IPS DF 19.7 (cell line): ENCODE measurements around the gene PRR15L.
"Not testable (repeated sequence)": the region's sequence is repeated elsewhere in the genome, so short reads cannot be mapped to it uniquely, and the experiment has no call there.

ENCODE experiments used
- DNase-seq: peaks from one replicate; pipeline ENCODE4 v3.0.0-alpha.2; 2013; ENCODE audit warnings: low read depth, low spot score

The PRR15L gene

GRCh38 chr17:47957591-47958490, at the start of gene PRR15L:
Gene PRR15L, minus strand, starts transcription at chr17:47957883. Its CDS starts 4,649 bp downstream, at chr17:47953234.
- DNase-seq = no peak

GRCh38 chr17:48006936-48007709, 49.4 kb upstream of the PRR15L start:
- DNase-seq = no peak

GRCh38 chr17:48004983-48005382, 47.3 kb upstream of the PRR15L start:
- no peak for DNase-seq

GRCh38 chr17:48003417-48004151, 45.9 kb upstream of the PRR15L start:
- DNase-seq = no peak

GRCh38 chr17:48002916-48003416, 45.3 kb upstream of the PRR15L start:
- no peak for DNase-seq

- DNase-seq = no peak
Measured at GRCh38 chr17:48002266-48002915, 44.7 kb upstream of the PRR15L start.

GRCh38 chr17:48001657-48002056, 44.0 kb upstream of the PRR15L start:
- DNase-seq = not testable (repeated sequence)

- DNase-seq = no peak
Measured at GRCh38 chr17:48001197-48001596, 43.5 kb upstream of the PRR15L start.

GRCh38 chr17:47999582-47999981, 41.9 kb upstream of the PRR15L start:
- DNase-seq = no peak

GRCh38 chr17:47998044-47998443, 40.4 kb upstream of the PRR15L start:
- DNase-seq = no peak

GRCh38 chr17:47997586-47997985, 39.9 kb upstream of the PRR15L start:
- DNase-seq = no peak

GRCh38 chr17:47996201-47996600, 38.5 kb upstream of the PRR15L start:
- no peak for DNase-seq

GRCh38 chr17:47995241-47995935, 37.7 kb upstream of the PRR15L start:
- no peak for DNase-seq

GRCh38 chr17:47994724-47995123, 37.0 kb upstream of the PRR15L start:
- DNase-seq = no peak

GRCh38 chr17:47993964-47994363, 36.3 kb upstream of the PRR15L start:
- DNase-seq = no peak

GRCh38 chr17:47993031-47993564, 35.4 kb upstream of the PRR15L start:
- DNase-seq = no peak

GRCh38 chr17:47992216-47992615, 34.5 kb upstream of the PRR15L start:
- no peak for DNase-seq

GRCh38 chr17:47990962-47991731, 33.5 kb upstream of the PRR15L start:
- no peak for DNase-seq

- no peak for DNase-seq
Measured at GRCh38 chr17:47989700-47990099, 32.0 kb upstream of the PRR15L start.

- DNase-seq = no peak
Measured at GRCh38 chr17:47989159-47989558, 31.5 kb upstream of the PRR15L start.
